A549 (cell line): ENCODE data around the gene PKN1.

Source experiments
- BHLHE40 ChIP-seq: IDR thresholded peaks from 2 replicates; pipeline ENCODE4 v1.6.1; 2012; ENCODE audit warnings: low read depth, low read length, inconsistent platforms
- JUNB ChIP-seq: fragments of >200 bp; sonication (Bioruptor Twin); formaldehyde crosslinking; IDR thresholded peaks from 2 replicates; pipeline ENCODE4 v1.6.1; 2016
- MAFK ChIP-seq: fragments of 450-650 bp; IDR thresholded peaks from 2 replicates; pipeline ENCODE4 v1.6.1; 2014; ENCODE audit not compliant: partially characterized antibody
- PHF8 ChIP-seq: fragments of 200-600 bp; sonication (generic); IDR thresholded peaks from 2 replicates; pipeline ENCODE4 v1.6.1; 2016; ENCODE audit warnings: low read depth, mild to moderate bottlenecking, antibody characterized with exemption, moderate library complexity, borderline replicate concordance
- POLR2A ChIP-seq: IDR thresholded peaks from 2 replicates; pipeline ENCODE4 v1.6.1; 2012; ENCODE audit warnings: mild to moderate bottlenecking, low read length
- TF ChIP-seq, protein P1 (sequence below): fragments of >200 bp; sonication (Bioruptor Twin); formaldehyde crosslinking; IDR thresholded peaks from 3 replicates; pipeline ENCODE4 v1.5.1; 2016

DNA sequence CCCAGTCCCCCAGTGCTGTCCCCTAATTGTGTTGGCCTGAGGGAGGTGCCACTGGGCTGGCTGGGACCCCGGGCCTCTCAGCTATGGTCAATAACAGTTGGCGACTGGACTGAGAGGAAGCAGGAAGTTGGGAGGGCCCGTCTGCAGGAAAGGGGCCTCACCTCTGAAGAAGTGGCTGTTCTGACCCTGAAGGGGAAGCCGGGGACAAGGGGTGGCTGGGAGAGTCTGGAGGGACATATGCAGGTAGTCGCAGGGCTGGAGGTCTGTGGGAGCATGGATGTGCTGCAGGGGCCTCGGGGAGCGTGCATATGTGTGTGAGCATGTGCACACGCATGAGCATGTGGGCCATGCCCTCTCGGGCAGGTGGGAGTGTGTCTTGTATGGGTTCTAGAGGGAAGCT lies 5.9 kb downstream of the PKN1 start:
- TF ChIP-seq, protein P1, sequence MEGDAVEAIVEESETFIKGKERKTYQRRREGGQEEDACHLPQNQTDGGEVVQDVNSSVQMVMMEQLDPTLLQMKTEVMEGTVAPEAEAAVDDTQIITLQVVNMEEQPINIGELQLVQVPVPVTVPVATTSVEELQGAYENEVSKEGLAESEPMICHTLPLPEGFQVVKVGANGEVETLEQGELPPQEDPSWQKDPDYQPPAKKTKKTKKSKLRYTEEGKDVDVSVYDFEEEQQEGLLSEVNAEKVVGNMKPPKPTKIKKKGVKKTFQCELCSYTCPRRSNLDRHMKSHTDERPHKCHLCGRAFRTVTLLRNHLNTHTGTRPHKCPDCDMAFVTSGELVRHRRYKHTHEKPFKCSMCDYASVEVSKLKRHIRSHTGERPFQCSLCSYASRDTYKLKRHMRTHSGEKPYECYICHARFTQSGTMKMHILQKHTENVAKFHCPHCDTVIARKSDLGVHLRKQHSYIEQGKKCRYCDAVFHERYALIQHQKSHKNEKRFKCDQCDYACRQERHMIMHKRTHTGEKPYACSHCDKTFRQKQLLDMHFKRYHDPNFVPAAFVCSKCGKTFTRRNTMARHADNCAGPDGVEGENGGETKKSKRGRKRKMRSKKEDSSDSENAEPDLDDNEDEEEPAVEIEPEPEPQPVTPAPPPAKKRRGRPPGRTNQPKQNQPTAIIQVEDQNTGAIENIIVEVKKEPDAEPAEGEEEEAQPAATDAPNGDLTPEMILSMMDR = no peak
- TF ChIP-seq PHF8 = no peak
- TF ChIP-seq JUNB = no peak
- no peak for TF ChIP-seq MAFK
- TF ChIP-seq BHLHE40 = no peak
- TF ChIP-seq POLR2A = no peak
